Islet precursor cell (in vitro differentiated cells): ENCODE measurements around the gene EIF3A.

Source experiments
- DNase-seq: peaks from one replicate; pipeline ENCODE4 v3.0.0-alpha.2; 2018

EIF3A gene

DNA sequence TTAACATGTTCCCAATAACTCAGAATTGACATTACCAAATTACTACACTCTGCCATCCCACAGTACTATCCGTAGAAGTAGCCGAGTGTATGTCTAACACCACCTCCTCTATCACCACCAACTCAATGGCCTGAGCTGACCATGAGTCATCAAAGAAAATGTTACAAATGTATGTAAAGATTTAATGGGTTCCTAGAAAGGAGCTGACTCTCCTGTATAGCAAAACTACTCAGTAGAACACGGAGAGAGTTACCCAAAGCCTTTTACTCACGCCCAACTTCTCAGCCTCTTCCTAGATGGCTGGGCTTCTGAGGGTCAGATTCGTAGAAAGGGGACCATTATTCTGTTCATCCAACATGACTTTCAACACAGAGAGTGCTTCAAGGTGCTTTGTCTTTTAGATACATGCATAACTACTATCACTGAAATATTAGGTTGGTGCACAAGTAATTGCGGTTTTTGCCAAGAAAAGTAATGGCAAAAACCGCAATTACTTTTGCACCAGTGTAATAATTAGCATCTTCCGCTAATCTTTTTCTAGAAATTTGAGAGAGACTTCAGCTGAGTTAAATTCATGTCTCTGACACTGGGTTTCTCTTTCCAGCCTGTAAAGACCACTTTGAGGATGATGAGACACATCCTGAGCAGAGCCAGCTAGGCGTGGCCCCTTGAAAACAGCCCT is 75.1 kb downstream of the EIF3A start:
- DNase-seq = peak; percentile 49

DNA sequence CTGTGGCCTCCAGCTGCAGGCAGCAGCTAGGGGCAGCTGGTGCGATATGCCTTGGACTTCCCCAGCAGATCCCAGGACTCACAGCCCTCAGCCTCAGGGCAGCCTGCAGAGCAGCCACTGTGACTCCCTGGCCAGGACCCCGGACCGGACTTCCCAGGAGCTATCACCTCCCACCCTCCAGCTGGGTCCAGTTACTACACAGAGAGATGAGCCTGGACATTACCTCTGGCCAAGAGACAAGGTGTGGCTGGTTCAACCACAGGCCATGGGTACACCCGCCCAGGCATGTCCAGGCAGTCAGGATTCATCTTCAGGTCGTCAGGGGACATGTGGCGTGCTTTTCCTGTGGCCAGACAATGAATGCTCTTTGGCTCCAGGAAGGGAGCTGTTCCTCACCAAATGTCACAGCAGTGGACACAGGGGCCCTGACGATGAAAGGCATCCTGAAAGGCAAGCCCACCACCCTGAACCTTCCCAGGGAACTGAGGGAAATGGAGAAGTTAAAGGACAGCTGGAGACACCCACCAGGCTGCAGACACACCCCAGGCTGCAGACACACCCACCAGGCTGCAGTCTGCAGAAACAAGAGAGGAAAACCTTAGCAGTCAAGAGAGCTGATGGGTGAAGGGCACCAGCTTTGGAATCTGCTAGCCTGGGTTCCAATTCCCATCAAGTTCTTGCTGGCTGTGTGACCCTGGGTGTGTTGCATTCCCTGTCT is 76.9 kb downstream of the EIF3A start:
- DNase-seq = peak; percentile 55

DNA sequence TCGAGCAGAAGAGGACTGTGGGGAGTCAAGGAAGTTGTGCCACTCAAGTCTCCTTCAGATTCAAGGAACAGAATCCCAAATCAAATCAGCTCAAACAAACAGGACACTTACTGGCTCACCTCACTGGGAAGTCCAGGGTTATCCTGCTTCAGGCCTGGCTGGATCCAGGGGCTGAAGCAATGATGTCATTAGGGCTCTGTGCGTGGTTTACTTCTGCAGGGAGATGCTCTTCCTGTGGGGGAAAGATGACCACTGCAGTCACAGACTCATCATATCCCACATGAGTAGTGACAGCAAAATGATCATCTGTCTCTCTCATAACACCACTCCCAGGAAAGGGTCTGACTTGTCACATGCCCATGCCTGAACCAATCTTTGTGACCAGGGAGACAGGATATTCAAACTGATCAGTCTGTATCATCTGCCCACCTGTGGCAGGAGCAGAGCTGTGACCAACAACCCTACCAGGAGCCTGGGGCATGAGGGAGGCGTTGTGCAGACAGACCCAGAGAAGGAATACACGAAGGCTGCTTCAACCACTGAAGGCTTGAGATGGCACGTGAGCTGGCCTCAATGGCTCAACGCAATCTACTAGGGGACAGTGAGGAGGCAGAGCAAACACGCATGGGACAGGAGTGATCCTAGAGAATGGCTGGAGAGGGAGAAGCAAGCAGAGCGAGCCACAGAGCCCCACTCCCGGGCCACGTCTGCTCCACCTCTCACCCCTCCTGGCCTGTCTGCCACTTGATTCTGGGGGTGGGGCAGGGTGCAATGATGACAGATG is 78.7 kb downstream of the EIF3A start:
- no peak for DNase-seq

DNA sequence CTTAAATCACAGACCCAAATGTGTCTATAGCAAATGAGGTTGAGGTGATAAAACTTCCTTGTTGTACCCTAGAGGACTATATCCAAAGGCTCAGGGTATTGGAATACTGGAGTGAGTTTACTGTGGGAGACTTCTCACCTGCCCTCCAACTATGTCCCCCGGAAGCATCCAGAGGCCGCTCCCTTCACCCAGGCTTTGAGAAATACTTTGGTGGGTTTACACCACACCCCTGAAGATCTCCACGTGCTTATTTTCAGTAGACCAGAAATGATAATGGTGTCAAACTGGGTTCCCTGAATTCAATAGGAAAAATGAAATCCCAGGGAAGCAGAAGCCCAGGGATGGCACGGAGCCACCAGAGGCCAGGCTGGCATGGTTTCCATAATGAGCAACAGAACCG is 82.4 kb downstream of the EIF3A start:
- no peak for DNase-seq

DNA sequence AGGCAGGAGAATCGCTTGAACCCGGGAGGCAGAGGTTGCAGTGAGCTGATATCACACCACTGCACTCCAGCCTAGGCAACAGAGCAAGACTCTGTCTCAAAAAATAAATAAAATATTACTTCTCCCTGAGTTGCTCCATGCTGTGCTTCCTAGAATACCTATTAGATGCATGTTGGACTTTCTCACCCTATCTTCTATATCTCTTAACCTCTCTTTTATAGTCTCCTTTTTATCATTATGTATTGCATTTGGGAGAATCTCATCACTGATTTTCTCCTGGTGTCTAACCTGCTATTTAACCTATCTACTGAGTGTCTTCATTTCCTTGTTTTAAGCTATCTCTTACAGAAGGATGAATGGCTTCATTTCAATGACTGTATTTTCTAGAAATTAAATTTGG is 83.2 kb downstream of the EIF3A start:
- no peak for DNase-seq

DNA sequence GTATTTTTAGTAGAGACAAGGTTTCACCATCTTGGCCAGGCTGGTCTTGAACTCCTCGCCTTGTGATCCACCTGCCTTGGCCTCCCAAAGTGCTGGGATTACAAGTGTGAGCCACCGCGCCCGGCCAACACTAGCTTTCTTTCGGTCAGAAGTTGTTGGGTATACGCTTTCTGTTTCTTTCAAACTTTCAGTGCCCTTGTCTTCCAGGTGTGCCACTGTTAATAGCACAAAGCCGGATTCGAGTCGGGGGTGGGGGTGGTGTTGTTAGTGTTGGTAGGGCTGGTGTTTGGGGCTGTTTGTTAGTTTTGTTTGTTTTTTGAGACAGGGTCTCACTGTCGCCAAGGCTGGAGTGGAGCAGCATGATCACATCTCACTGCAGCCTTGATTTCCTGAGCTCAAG is 84.9 kb downstream of the EIF3A start:
- no peak for DNase-seq

DNA sequence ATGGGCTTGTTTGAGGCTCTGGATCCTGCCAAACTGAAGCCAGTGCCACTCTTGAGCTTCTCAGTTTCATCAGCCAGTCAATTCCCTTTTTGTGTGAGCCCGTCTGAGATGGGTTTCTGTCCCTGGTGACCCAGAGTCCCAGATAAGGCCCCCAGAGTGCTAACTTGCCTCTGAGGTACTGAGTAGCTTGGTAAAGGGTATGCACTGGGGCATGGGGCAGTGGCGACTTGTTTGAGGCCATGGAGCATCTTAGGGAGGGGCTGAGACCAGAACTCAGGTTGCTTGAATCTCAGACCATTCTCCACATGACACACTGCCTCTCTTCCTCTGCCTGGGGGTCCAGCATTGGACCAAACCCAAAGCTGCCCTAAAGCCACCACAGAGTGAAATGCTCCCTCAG is 86.3 kb downstream of the EIF3A start:
- DNase-seq = no peak

DNA sequence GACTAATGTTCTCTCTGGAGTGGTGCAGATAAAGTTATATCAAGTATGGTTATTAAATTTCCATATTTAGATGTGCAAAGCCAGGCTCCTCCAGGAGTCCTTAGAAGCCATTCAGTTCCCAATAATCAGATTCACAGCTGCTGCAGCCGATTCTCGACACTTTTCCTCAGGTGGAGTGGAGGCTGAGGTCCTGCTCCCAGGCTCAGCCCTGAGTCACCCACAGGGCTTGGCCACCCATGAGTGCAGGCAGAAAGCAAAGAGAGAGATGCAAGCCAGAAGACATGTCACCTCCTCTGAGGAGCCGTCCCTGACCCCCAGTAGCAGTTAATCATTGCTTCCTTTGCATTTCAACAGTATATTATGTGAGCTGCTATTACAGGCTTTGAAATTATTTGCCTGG is 87.4 kb downstream of the EIF3A start:
- DNase-seq = no peak

DNA sequence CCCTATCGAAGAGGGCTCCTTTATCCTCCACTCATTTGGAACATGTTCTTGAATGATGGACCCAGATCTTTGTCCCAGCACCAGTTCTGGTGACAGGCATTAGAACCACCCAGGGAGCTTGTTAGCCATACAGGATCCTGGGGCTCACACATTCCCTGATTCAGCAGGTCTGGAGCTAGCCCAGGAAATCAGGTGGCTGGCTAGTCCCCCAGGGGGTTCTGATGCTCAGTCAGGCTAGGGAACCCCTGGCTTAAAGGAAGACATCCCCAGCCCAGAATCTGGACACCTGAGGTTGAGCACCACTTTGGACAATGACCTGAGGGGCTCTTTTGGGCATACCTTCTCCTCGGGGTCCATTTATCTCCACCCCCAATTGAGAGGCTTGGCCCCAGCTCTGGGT is 88.1 kb downstream of the EIF3A start:
- DNase-seq = no peak

DNA sequence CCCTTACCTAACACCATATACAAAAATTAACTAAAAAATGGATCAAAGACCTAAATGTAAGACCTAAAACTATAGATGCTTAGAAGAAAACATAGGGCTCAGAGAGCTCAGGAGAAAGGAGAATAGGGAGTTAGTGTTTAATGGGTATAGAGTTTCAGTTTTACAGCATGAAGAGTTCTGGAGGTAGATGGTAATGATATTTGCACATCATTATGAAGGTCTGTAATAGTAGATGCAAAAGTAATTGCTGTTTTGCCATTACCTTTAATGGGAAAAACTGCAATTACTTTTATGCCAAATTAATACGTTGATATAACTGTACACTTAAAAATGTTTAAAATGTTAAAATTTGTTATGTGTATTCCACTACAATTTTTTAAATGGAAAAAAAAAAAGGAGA is 90.3 kb downstream of the EIF3A start:
- DNase-seq = no peak

DNA sequence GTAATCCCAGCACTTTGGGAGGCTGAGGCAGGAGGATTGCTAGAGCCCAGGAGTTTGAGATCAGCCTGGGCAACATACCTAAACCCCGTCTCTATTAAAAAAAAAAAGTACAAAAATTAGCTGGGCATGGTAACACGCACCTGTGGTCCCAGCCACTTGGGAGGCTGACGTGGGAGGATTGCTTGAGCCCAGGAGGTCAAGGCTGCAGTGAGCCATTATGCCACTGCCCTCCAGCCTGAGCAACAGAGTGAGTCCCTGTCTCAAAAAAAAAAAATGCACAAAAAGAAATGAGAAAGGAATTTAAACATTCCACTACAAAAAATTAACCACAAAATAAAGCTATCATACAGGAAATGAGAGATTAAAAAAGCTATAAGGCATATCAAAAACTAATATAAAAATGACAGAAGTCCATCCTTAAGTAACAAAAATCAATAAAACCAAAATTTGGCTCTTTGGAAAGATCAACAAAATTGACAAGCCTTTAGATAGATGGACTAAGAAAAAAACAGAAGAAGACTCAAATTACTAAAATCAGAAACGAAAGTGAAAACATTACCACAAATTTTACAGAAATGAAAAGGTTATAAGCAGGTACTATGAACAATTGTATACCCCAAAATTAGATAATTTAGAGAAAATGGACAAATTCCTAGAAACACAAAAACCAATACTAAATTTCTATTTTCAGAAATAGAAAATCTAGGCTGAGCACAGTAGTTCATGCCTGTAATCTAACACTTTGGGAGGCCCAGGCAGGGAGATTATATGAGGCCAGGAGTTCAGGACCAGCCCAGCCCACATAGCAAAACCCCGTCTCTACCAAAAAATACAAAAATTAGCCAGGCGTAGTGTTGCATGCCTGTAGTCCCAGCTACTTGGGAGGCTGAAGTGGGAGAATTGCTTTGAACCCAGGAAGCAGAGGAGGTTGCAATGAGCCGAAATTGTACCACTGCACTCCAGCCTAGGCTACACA is 93.5 kb downstream of the EIF3A start:
- no peak for DNase-seq

DNA sequence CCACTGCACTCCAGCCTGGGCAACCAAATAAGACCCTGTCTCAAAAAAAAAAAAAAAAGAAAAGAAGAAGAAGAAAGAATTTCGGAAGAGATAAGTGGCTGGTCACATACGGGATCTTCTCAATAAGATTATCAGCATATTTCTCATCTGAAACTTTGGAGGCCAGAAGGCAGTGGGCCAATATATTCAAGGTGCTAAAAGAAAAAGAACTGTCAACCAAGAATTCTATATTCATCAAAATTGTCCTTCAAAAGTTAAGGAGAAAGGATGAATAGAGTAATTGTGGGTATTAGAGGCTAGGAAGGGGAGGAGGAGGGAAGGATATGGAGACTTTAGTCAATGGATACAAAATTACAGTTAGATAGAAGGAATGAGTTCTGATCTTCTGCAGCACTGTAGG is 95.0 kb downstream of the EIF3A start:
- DNase-seq = no peak
